Stimulated activated CD8-positive, alpha-beta memory T cell treated with anti-CD3 and anti-CD28 coated beads, Interleukin-12 subunit alpha, Interleukin-12 subunit beta, amount 100 ng/mL, for 4 hours (primary cell): ENCODE data around the gene TPX2.

Source experiments
- DNase-seq: peaks from one replicate; pipeline ENCODE4 v3.0.0-alpha.2; 2020; ENCODE audit warnings: low read depth

TPX2 gene

GRCh38 chr20:31833130-31833930 lies 94.2 kb downstream of the TPX2 start:
- peak; percentile 24 for DNase-seq

DNA sequence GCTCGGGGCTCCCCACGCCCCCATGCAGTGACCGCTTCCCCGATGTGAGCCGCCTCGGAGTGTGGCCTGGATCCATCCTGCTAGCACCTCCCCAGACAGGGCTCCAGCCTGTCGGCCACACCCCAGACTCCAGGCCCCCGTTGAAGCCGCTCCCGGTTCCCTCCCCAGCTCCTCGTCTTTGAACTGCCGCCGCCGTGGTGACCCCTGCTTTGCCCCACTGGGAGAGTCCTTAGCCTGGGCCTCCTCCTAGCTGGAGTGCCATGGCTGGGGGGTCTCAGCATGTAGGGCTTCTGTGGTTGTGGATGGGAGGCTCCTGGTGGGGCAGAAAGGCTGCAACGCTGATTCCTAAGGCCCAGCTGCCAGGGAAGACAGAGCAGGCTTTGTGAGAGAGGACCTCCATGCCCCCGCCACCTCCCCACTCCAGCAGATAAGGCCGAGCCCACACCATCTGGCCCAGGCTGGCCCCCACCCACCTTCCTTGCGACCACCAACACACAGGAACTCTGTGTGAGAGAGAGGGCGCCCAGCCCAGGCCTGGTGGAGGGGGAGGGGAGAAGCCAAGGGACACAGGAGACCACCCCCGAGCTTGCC lies 94.9 kb downstream of the TPX2 start:
- no peak for DNase-seq

DNA sequence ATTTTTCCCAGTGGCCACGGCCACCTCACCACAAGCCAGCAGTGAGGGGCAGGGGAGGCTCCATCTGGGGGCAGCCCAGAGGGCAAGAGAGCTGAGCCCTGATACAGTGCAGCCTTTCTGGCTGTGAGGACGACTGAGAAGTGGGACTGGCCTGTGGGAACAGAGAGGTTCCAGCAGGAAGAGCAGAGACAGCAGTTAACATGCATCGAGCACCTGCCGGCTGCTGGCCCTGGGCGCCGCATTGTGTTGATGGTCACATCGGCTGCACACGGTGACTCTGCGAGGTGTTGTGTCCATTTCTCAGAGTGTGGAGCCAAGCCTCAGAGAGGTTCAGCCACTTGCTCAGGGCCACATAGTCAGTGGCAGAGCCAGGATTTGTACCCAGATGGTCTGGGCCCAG lies 96.5 kb downstream of the TPX2 start:
- DNase-seq: no peak

GRCh38 chr20:31835977-31836852 lies 97.1 kb downstream of the TPX2 start:
- DNase-seq: peak; percentile 16

DNA sequence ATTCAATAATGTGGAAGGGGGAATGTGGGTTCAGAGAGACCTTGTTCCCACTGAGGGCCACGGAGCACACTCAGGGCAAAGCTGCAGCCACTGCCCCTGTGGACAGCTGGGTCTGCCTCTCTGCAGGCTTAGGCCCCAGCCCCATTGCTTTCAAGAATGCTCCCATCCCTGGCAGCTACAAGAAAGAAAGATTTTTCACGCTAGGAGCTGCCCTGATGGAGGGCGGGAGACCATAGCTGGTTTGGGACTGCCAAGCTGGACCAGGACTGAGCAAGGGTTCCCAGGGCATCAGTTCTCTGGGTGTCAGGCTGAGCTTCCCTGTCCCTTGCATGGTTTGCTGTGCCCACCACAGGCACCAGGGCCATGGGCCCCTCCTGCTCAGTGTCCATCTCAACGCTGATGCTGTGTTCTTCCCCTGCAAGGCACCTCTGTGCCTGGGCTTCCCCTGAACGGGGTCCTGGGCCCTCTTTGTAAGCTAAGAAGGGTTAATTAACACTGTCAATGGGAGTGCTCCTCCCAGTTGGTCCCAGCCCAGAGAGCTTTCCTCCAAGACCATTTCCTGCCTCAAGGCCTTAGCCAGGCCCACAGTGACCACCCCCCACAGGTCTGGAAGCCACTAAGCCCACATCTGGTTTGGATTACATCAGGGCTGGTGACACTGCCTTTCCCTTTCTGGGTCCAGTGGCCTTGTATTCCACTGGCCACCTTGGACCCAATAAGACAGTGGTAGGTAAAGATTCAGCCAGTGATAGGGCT lies 97.9 kb downstream of the TPX2 start:
- DNase-seq: no peak

DNA sequence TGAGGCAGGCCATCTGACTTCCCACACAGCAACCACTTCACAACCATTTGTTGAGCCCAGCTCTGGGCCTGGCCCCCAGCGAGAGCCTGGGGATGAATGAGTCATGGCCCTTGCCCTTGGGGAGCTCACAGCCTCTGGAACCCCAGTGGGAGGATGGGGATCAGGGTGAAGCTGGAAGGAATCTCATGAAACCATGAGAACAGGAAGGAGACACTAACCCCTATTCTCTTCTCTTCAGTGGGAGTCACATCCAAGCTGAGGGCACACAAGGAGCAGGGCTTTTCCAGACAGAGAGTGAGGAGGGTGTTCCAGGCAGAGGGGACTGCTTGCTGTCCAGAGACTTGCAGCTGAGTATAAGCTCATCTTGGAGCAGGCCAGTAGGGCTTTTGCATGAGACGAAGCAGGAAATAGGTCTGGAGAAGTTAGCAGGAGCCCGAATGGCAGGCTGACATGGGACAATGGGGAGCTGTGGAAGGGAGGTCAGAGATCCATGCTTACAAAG lies 98.9 kb downstream of the TPX2 start:
- DNase-seq: no peak

- DNase-seq: no peak
These were observed 99.7 kb downstream of the TPX2 start for GRCh38 chr20:31838646-31839292.

GRCh38 chr20:31839782-31840487 lies 100.8 kb downstream of the TPX2 start:
- DNase-seq: no peak

DNA sequence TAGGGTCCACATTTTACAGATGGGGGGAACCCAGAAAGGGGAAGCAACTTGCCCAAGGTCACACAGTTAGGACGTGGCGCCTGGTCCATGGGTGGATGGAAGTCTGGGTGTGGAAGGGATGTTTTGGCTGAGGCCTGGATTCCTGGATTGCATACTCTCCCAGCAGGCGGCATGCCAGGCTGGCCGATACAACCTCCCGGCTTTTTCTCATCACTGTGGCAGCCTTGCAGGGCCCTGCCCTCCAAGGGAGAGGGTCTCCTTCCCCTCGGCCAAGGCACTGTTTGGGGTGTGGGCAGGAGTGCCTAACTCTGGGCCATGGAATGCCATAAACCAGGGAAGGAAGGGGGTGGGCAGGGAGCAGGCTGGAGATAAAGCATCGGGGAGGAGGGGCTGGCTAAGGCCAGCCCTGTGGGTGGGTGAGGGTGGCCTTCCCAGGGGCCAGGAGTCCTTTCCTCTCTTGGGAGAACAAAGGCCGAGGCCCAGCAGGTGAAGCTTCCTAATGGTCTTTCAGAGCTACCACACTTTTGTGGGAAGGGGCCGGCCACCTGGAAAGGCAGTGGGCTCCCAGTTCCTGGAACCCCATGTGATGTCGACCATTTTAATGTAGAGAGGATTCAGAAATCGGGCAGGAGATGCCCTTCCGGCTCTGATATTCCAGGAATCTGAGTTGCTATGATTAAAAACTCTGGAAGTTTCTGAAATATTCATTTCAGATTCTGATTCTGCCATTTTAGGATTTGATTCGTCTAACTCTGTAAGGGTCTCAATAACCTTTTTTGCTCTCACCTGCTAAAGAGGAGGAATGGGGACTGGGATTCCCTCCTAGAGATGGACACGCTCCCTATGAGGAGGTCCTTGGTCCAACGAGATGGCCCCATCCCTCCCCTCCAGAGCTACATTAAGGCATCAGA lies 102.1 kb downstream of the TPX2 start:
- no peak for DNase-seq

GRCh38 chr20:31841928-31842327 lies 102.8 kb downstream of the TPX2 start:
- no peak for DNase-seq

- DNase-seq: no peak
These were observed 103.5 kb downstream of the TPX2 start for GRCh38 chr20:31842471-31843157.

GRCh38 chr20:31843288-31843687 lies 104.2 kb downstream of the TPX2 start:
- DNase-seq: no peak

GRCh38 chr20:31843881-31844280 lies 104.8 kb downstream of the TPX2 start:
- no peak for DNase-seq

DNA sequence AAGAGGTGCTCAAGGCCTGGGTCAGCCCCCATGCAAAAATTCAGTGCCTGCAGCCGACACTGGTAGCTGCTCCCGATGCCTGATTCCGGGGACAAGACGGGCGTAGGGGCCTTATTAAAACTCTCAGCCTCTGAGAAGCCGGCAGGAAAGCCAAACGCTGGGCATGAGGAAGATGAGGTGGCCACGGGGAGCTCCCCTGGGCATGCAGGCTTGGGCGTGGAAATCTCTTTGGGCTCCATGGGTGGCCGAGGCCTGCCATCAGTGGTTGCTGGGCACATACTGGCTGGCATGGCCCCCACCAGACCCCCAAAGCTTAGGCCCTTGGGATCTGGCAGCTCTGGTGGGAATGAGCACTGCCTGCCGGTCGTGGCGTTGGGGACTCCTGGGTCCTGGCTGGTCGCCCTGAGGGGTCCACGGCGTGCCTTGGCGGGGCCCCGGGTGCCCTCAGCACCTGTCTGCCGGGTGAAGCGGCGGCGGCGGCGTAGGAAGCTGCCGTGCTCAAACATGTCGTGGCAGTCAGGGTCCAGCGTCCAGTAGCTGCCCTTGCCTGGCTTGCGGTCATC lies 105.7 kb downstream of the TPX2 start:
- DNase-seq: no peak

GRCh38 chr20:31845300-31845863 lies 106.3 kb downstream of the TPX2 start, which contains the start of gene FOXS1:
Gene FOXS1, minus strand, starts transcription at chr20:31845604. Its CDS starts 62 bp downstream, at chr20:31845542.
- DNase-seq: no peak

- no peak for DNase-seq
These were observed 107.7 kb downstream of the TPX2 start for GRCh38 chr20:31846793-31847138.

DNA sequence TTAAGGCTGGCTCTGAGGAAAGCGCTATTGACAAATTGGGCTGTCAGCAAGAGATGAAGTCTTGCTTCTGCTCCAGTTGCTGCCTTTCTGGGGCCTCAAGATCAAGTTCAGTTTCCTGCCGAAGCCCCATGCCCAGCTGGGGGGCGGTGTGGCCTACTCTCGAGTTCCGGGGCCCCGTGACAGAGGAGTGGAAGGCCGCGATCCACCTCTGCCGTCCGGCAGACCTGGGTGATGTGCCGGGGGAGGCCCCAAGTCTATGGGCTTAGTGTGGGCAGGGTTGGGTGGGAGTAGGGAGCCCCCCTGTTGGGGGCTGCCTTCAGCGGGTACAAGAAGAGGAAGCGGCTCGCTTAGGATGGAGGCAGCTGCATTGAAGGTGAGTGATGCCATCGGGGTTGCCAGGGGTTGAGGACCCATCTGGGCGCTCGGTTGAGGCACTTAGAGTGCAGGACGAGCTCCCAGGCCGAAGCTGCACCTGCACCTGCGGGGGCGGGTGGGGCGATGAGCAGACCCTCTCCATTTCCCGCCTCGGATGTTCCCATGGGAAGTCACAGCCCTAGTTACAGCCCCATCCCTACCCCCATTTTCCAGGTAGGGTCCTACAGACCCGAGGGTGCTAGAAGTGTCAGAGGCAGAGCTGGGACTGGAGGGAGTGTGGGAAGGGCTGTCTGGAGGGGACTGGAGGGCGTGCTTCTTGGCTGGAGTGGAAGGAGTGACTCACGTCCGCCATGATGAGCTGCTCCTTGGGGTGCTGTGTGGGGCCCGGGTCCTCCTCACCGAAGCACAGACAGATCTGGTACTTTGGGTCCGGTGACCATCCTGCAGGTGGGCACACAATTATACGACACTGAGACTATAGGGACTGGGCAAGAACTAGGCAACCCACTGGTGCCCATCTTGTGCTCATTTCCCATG lies 109.3 kb downstream of the TPX2 start:
- DNase-seq: no peak
